Kidney capillary endothelial cell (primary cell): ENCODE measurements around the gene ZNF483.
"Not testable (repeated sequence)": the region's sequence is repeated elsewhere in the genome, so short reads cannot be mapped to it uniquely, and the experiment has no call there.

Experiments used
- DNase-seq: peaks from one replicate; pipeline ENCODE4 v3.0.0-alpha.2; 2018; ENCODE audit warnings: low spot score

Gene ZNF483

GRCh38 chr9:111525056-111525977 is at the start of gene ZNF483:
Gene ZNF483 (plus strand): TSS chr9:111525179. CDS start chr9:111527396, 2,217 bp downstream.
- DNase-seq: peak; percentile 74

GRCh38 chr9:111475195-111475594 is 49.8 kb upstream of the ZNF483 start:
- DNase-seq: no peak

GRCh38 chr9:111477677-111478076 is 47.3 kb upstream of the ZNF483 start:
- DNase-seq: no peak

- peak; percentile 1 for DNase-seq
Measured at GRCh38 chr9:111481885-111482636, 42.9 kb upstream of the ZNF483 start.

GRCh38 chr9:111482694-111483438 is 42.1 kb upstream of the ZNF483 start:
- peak; percentile 18 for DNase-seq

- peak; percentile 30 for DNase-seq
Measured at GRCh38 chr9:111483439-111483857, 41.5 kb upstream of the ZNF483 start.

GRCh38 chr9:111483858-111484571 is 41.0 kb upstream of the ZNF483 start, which contains the start of gene ECPAS:
Gene ECPAS (minus strand): TSS chr9:111484383. CDS start chr9:111472918, 11,465 bp downstream.
- peak; percentile 74 for DNase-seq

- DNase-seq: no peak
Measured at GRCh38 chr9:111484572-111484894, 40.4 kb upstream of the ZNF483 start.

- DNase-seq: not testable (repeated sequence)
Measured at GRCh38 chr9:111497196-111497595, 27.8 kb upstream of the ZNF483 start.

GRCh38 chr9:111501005-111501562 is 23.9 kb upstream of the ZNF483 start:
- no peak for DNase-seq

- DNase-seq: no peak
Measured at GRCh38 chr9:111501648-111502047, 23.3 kb upstream of the ZNF483 start.

- DNase-seq: no peak
Measured at GRCh38 chr9:111502506-111502905, 22.5 kb upstream of the ZNF483 start.

GRCh38 chr9:111511581-111511980 is 13.4 kb upstream of the ZNF483 start:
- DNase-seq: not testable (repeated sequence)

- no peak for DNase-seq
Measured at GRCh38 chr9:111514967-111515366, 10.0 kb upstream of the ZNF483 start.

GRCh38 chr9:111516061-111516465 is 8.9 kb upstream of the ZNF483 start:
- no peak for DNase-seq

- no peak for DNase-seq
Measured at GRCh38 chr9:111524731-111525055, 286 bp upstream of the ZNF483 start.

- no peak for DNase-seq
Measured at GRCh38 chr9:111527347-111527746, 2.4 kb downstream of the ZNF483 start.

GRCh38 chr9:111529787-111530186 is 4.8 kb downstream of the ZNF483 start:
- DNase-seq: no peak

GRCh38 chr9:111531716-111532115 is 6.7 kb downstream of the ZNF483 start:
- no peak for DNase-seq

- no peak for DNase-seq
Measured at GRCh38 chr9:111533099-111533790, 8.3 kb downstream of the ZNF483 start.
